ENCODE results near the gene UBTF.

DNA sequence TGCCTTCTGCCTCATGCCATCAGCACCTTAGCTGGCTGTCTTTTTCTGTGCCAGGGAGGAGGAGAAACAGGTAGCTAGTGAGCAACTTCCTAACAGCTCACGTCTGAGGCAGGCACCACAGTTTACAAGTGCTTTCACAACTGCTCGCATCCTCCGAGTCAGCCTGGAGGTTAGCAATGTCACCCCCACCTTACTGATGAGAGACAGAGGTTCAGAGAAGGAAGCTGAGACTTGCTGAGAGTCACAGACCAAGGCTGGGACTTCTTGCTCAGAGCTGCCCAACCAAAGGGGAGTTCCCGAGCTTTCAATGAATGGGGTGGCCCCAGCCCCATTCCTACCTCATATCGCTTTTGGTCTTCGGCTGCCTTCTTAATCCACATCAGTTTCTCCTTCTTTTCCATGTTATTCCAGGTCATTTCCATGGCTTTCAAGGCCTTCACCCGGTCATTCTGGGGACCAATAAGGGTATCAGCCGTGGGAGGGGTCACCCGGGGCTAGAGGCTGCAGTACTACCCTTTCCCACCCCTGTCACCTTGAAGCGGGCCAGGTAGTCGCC lies 9.6 kb downstream of the UBTF start:
- TF ChIP-seq, protein P1, sequence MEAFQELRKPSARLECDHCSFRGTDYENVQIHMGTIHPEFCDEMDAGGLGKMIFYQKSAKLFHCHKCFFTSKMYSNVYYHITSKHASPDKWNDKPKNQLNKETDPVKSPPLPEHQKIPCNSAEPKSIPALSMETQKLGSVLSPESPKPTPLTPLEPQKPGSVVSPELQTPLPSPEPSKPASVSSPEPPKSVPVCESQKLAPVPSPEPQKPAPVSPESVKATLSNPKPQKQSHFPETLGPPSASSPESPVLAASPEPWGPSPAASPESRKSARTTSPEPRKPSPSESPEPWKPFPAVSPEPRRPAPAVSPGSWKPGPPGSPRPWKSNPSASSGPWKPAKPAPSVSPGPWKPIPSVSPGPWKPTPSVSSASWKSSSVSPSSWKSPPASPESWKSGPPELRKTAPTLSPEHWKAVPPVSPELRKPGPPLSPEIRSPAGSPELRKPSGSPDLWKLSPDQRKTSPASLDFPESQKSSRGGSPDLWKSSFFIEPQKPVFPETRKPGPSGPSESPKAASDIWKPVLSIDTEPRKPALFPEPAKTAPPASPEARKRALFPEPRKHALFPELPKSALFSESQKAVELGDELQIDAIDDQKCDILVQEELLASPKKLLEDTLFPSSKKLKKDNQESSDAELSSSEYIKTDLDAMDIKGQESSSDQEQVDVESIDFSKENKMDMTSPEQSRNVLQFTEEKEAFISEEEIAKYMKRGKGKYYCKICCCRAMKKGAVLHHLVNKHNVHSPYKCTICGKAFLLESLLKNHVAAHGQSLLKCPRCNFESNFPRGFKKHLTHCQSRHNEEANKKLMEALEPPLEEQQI (IDR thresholded peaks at IDR 0.05), result no peak
- TF ChIP-seq CBFA2T2 (conservative IDR thresholded peaks at IDR 0.05) (no peak), MAFF (IDR thresholded peaks at IDR 0.05; ENCODE audit: low read length) (no peak)

All from K562 (cell line).